Epithelial cell of proximal tubule (primary cell): ENCODE results near the gene GALNT12. TPM values are rescaled to one million over a fixed set of nuclear protein-coding genes. Genes with fewer than 3 reads are reported as not detected.

ENCODE experiments used
- DNase-seq: peaks from one replicate; pipeline ENCODE4 v3.0.0-alpha.2; 2011; ENCODE audit warnings: low read depth
- H3K4me3 ChIP-seq: 2 replicates; pipeline ENCODE4 v1.5.1; 2011; ENCODE audit warnings: low read depth, mild to moderate bottlenecking, low read length
- CTCF ChIP-seq: conservative IDR thresholded peaks from 2 replicates; pipeline ENCODE4 v1.5.1; 2012; ENCODE audit warnings: low read depth, mild to moderate bottlenecking, low read length
- total RNA-seq: library from RNA; depleted of rRNA; stranded (reverse); fragments of >200 nt; gene quantifications from 2 replicates; pipeline ENCODE4 v1.2.3, GENCODE V29; 2015

Gene GALNT12
- total RNA-seq, 1 donor from 2014 or later, result 19.5 TPM

- no peak overlapping the region for H3K4me3 ChIP-seq
- no peak for TF ChIP-seq CTCF
- no peak for DNase-seq
Observed at GRCh38 chr9:98838155-98838867, 30.8 kb downstream of the GALNT12 start.

GRCh38 chr9:98838868-98839565 lies 31.5 kb downstream of the GALNT12 start:
- no peak for TF ChIP-seq CTCF
- H3K4me3 ChIP-seq, result no peak overlapping the region

GRCh38 chr9:98839724-98840123 lies 32.3 kb downstream of the GALNT12 start:
- DNase-seq, result no peak
- no peak for TF ChIP-seq CTCF
- no peak overlapping the region for H3K4me3 ChIP-seq

More at GRCh38 chr9:98838868-98839565, 31.5 kb downstream of the GALNT12 start:
- no peak for DNase-seq

- H3K4me3 ChIP-seq, result no peak overlapping the region
- DNase-seq, result no peak
- no peak for TF ChIP-seq CTCF
Observed at GRCh38 chr9:98842510-98842909, 35.0 kb downstream of the GALNT12 start.

- no peak for TF ChIP-seq CTCF
- no peak overlapping the region for H3K4me3 ChIP-seq
- no peak for DNase-seq
Observed at GRCh38 chr9:98846081-98846480, 38.6 kb downstream of the GALNT12 start.

- no peak for TF ChIP-seq CTCF
Observed at GRCh38 chr9:98846879-98847278, 39.4 kb downstream of the GALNT12 start.

More at GRCh38 chr9:98846879-98847278, 39.4 kb downstream of the GALNT12 start:
- no peak overlapping the region for H3K4me3 ChIP-seq
- DNase-seq, result no peak
